ENCODE measurements around the gene ITPA. TPM values are rescaled to one million over a fixed set of nuclear protein-coding genes. Genes with fewer than 3 reads are reported as not detected.

The ITPA gene
- total and polyA plus RNA-seq, 2 of the 8 experiments (the other 6 are each of a cell fraction or from before 2014, with no cell fraction given) = 88.2 to 94.0 TPM

GRCh38 chr20:3164763-3165410, 44.4 kb upstream of the ITPA start:
- Histone ChIP-seq H3K9ac (replicated peaks in 1 of 4; ENCODE audit: extremely low read depth in 1 of 4, low read depth in 3 of 4, low read length in 3 of 4) (no peak overlapping the region), H2BK20ac (ENCODE audit: low read length) (no peak overlapping the region), H3K27ac (ENCODE audit: low read depth, low read length) (no peak overlapping the region), H4K91ac (replicated peaks; ENCODE audit: insufficient read length, low read length) (no peak overlapping the region), H4K5ac (ENCODE audit: insufficient read length, low read depth, low read length) (no peak overlapping the region), H2BK120ac (replicated peaks; ENCODE audit: low read depth, low read length) (no peak overlapping the region), H2AK5ac (ENCODE audit: low read depth, low read length) (no peak overlapping the region), H4K20me1 (replicated peaks in 1 of 2; ENCODE audit: control insufficient read depth in 1 of 2, insufficient read depth in 2 of 2, low read length in 2 of 2) (no peaks in the 10 kb centered on the region), H3K27me3 (replicated peaks in 1 of 4; ENCODE audit: control insufficient read depth in 3 of 4, extremely low read depth in 1 of 4, insufficient read depth in 3 of 4, low read length in 3 of 4) (no peaks in the 10 kb centered on the region; a peak in 1 of 7 replicates), H3K56ac (replicated peaks; ENCODE audit: insufficient read length, low read depth, low read length) (no peak overlapping the region), H3K79me1 (ENCODE audit: low read depth, low read length) (no peaks in the 10 kb centered on the region), H3K14ac (ENCODE audit: insufficient read length) (no peak overlapping the region), H3K36me3 (ENCODE audit: control insufficient read depth in 2 of 4, insufficient read depth in 4 of 4, low read length in 3 of 4) (peaks cover 0 to 15% (median 2%) of the 10 kb centered on the region in 4 experiments; a peak in 5 of 8 replicates), H3K4me1 (replicated peaks in 1 of 4; ENCODE audit: control insufficient read depth in 3 of 4, insufficient read depth in 4 of 4, low read length in 3 of 4) (peaks cover 5 to 22% (median 17%) of the 10 kb centered on the region in 4 experiments), H3K4me3 (ENCODE audit: extremely low read depth in 1 of 4, insufficient read depth in 2 of 4, low read depth in 3 of 4, low read length in 4 of 4) (no peak overlapping the region), H2BK15ac (ENCODE audit: low read length) (no peak overlapping the region), H3K9me3 (ENCODE audit: insufficient read depth in 2 of 2, low read depth in 1 of 2, low read length in 1 of 2) (no peaks in the 10 kb centered on the region), H3K23ac (ENCODE audit: insufficient read length) (no peak overlapping the region), H2AFZ (ENCODE audit: low read length) (no peak overlapping the region), H3K79me2 (ENCODE audit: control insufficient read depth in 1 of 2, insufficient read depth in 2 of 2, low read length in 2 of 2) (no peaks in the 10 kb centered on the region; a peak in 1 of 4 replicates), H3K18ac (ENCODE audit: extremely low read depth, low read length) (no peak overlapping the region), H3K23me2 (ENCODE audit: low read depth, low read length) (peaks cover 7% of the 10 kb centered on the region; the same call in 1 of the 2 replicates), H3K4me2 (ENCODE audit: insufficient read depth in 1 of 2, low read depth in 2 of 2, low read length in 2 of 2) (no peak overlapping the region), H3K4ac (replicated peaks; ENCODE audit: insufficient read length, low read depth, low read length) (no peak overlapping the region), H4K8ac (ENCODE audit: extremely low read depth, insufficient read depth, low read length) (no peak overlapping the region), H2BK5ac (ENCODE audit: low read depth, low read length) (no peak overlapping the region), H2BK12ac (ENCODE audit: low read depth, low read length) (no peak overlapping the region)
- FAIRE-seq (no peak), DNase-seq (ENCODE audit: low read depth in 1 of 2, low spot score in 2 of 2) (no peak)
- ChIA-PET POLR2A (ENCODE audit: partially characterized antibody) (interaction anchor here (0.7 to 1.2 kb wide), 3 partner anchors 54 to 216 kb away, joined by 3 to 4 read pairs (median 3); no protein-coding TSS in a partner anchor), CTCF (ENCODE audit: partially characterized antibody) (interaction anchor here (0.9 to 1.7 kb wide), 5 partner anchors 54 to 111 kb away, joined by 3 to 5 read pairs (median 4); no protein-coding TSS in a partner anchor)
- 97% methylated on average over 21 of the region's 41 CpGs; no CpG with 5 or more reads in 1 of the 2 experiments for WGBS, 2 experiments (ENCODE audit: extremely low coverage in 1 of 2, insufficient coverage in 1 of 2, insufficient read length in 1 of 2, insufficient replicate concordance in 2 of 2, low coverage in 1 of 2, low lambda C conversion rate in 2 of 2, missing lambda C conversion rate in 1 of 2)
- no peak for TF ChIP-seq NANOG (IDR thresholded peaks at IDR 0.05; ENCODE audit: insufficient read depth, low read depth, low read length, poor library complexity, severe bottlenecking)
- TF ChIP-seq CREB1 (IDR thresholded peaks at IDR 0.05) = no peak
- TF ChIP-seq RXRA (IDR thresholded peaks at IDR 0.05; ENCODE audit: insufficient read depth, low read depth, low read length) = no peak
- TF ChIP-seq SP1 (IDR thresholded peaks at IDR 0.05; ENCODE audit: low read depth, low read length) = no peak
- no peak for TF ChIP-seq SIN3A (conservative IDR thresholded peaks at IDR 0.05 in 1 of 2, IDR thresholded peaks at IDR 0.05 in 1 of 2; ENCODE audit: low read depth in 1 of 2, low read length in 2 of 2)
- TF ChIP-seq ATF3 (IDR thresholded peaks at IDR 0.05; ENCODE audit: insufficient read depth, low read depth, low read length) = no peak
- no peak for TF ChIP-seq USF2 (IDR thresholded peaks at IDR 0.05; ENCODE audit: low read length)
- TF ChIP-seq GABPA (IDR thresholded peaks at IDR 0.05; ENCODE audit: borderline replicate concordance, insufficient read depth, low read length) = no peak
- no peak for TF ChIP-seq CBX5 (IDR thresholded peaks at IDR 0.05; ENCODE audit: low read depth, low read length)
- TF ChIP-seq RNF2 (IDR thresholded peaks at IDR 0.05; ENCODE audit: borderline replicate concordance, low read depth, low read length, missing control alignments, poor library complexity, severe bottlenecking) = no peak
